Ectodermal cell (in vitro differentiated cells): ENCODE results near the gene DNAH9.

Source experiments
- H3K27ac ChIP-seq: 2 replicates; pipeline ENCODE4 v1.7.0; 2013; ENCODE audit warnings: mild to moderate bottlenecking, low read depth, low read length; ENCODE audit not compliant: insufficient read depth, poor library complexity, severe bottlenecking
- H3K27me3 ChIP-seq: 2 replicates; pipeline ENCODE4 v1.7.0; 2013; ENCODE audit warnings: mild to moderate bottlenecking, low read length; ENCODE audit not compliant: insufficient read depth, control insufficient read depth, poor library complexity, severe bottlenecking
- H3K36me3 ChIP-seq: one replicate; pipeline ENCODE4 v1.7.0; 2013; ENCODE audit warnings: low read length; ENCODE audit not compliant: control insufficient read depth, insufficient read depth
- H3K4me1 ChIP-seq: one replicate; pipeline ENCODE4 v1.7.0; 2013; ENCODE audit warnings: low read length; ENCODE audit not compliant: control insufficient read depth, insufficient read depth
- H3K4me3 ChIP-seq: 2 replicates; pipeline ENCODE4 v1.7.0; 2013; ENCODE audit warnings: low read depth, low read length, control low read depth; ENCODE audit not compliant: insufficient read depth
- H3K9me3 ChIP-seq: 2 replicates; pipeline ENCODE4 v1.7.0; 2013; ENCODE audit warnings: mild to moderate bottlenecking, low read length, moderate library complexity; ENCODE audit not compliant: control insufficient read depth
- WGBS, 2 experiments: methylation state at CpG; one replicate each; pipeline ENCODE4 v1.1.7; 2013; ENCODE audit warnings: missing lambda C conversion rate in 2 of 2; 5-methylcytosine and 5-hydroxymethylcytosine counted together

The DNAH9 gene

DNA sequence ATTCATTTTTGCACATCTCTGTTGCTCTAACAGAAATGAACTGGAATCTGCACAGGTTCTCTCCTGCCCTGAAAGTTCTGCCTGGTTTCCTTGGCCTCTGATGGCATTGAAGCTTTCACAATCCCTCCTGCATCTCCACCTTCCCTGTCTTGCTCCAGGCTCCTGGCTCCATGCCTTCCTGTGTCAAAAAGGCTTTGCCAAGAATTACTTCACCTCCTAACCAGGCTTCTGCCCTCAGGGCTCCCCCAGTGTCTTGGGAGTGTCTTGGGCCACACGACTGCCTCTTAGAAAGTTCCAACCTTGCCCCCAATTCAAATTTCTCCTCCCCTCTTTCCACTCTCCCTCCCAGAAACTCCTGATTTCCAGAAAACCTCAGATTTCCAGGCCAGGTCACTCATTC lies 37.0 kb upstream of the DNAH9 start:
- Histone ChIP-seq H3K36me3 (no peaks in the 10 kb centered on the region), H3K4me1 (peaks cover 8% of the 10 kb centered on the region), H3K9me3 (no peaks in the 10 kb centered on the region), H3K4me3 (no peak overlapping the region), H3K27me3 (no peaks in the 10 kb centered on the region), H3K27ac (no peak overlapping the region)
- 94% methylated on average over 1 of the region's 1 CpG for WGBS, 2 experiments

DNA sequence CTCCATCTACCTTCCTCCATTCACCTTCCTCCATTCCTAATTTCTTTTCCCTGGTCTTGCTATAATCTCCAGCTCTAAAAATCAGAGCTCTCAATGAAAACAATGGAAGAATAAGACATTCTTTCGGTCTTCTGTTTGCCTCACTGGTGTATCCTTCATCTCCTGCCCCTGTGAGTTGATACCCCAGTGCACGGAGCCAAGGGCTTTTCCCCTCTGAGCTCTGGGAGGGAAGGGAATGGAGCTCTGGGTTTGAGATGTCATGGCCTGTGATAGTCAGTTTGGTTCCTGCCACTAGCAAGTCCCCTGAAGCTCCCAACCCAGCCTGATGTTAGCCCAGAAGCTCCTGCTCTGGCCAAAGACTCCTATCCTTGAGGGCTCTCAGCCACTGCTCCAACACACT lies 36.6 kb upstream of the DNAH9 start:
- Histone ChIP-seq H3K27me3 (no peaks in the 10 kb centered on the region), H3K4me1 (peaks cover 8% of the 10 kb centered on the region), H3K9me3 (no peaks in the 10 kb centered on the region), H3K27ac (no peak overlapping the region), H3K36me3 (no peaks in the 10 kb centered on the region), H3K4me3 (no peak overlapping the region)
- WGBS, 2 experiments = 76 to 84% methylated on average over 2 of the region's 2 CpGs

DNA sequence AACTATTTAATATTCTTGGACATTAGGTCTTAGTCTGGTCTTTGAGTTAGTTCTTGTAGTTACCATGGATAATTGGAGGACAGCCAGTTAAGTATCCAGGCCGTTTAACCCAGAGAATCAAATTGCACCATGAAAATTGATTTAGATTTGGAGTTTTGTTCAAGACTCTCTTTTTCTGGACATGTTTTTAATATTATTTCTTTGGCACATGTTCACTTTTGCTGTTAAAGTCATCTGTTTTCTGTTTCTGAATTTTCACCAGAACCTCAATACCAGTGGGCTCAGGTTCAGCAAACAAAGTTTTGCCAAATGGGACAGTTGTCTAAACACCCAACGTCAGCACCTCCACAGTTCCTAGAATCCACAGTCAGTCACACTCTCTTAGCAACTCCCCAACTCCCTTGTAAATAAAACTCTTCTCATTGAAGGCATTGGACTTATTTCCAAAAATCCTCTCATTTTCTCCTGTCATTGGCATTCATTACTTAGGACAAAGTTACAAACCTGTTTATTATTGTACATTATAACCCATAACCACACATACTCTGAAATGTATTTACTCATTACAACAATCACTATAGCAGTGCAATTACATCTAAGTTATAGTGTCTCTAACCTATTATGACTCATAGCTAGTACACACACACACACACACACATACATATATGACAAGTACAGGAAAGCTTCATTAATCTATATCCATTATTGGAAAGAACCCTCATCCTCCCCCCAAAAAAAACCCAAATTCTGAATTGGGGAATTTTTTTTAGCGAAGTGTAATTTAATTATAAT lies 33.5 kb upstream of the DNAH9 start:
- 53 to 62% methylated on average over 2 of the region's 3 CpGs for WGBS, 2 experiments
- Histone ChIP-seq H3K36me3 (no peaks in the 10 kb centered on the region), H3K27ac (no peak overlapping the region), H3K4me3 (no peak overlapping the region), H3K27me3 (no peaks in the 10 kb centered on the region), H3K4me1 (no peaks in the 10 kb centered on the region), H3K9me3 (no peaks in the 10 kb centered on the region)

DNA sequence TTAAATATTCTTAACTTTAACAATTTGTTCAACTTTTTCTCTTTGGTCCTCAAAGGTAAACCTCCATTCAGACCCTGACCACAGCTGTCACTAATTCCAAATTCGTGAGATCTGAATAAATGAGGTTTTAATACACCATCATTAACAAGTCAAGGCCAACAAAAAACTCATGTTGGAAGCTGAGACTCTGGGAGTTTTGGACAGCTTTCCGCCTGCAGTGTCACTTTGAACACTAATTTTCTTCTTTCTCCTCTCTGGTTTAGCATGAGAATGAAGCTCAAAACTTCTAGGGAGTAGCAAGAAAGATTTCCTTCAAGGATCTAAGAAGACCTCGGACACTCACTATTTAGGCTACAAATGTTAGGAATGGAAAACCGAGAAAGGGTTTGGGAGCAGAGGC lies 32.7 kb upstream of the DNAH9 start:
- no peaks in the 10 kb centered on the region for H3K9me3 ChIP-seq
- H3K27me3 ChIP-seq = no peaks in the 10 kb centered on the region
- H3K36me3 ChIP-seq = no peaks in the 10 kb centered on the region
- no peaks in the 10 kb centered on the region for H3K4me1 ChIP-seq
- no peak overlapping the region for H3K4me3 ChIP-seq
- 77 to 79% methylated on average over 4 of the region's 4 CpGs for WGBS, 2 experiments
- no peak overlapping the region for H3K27ac ChIP-seq

DNA sequence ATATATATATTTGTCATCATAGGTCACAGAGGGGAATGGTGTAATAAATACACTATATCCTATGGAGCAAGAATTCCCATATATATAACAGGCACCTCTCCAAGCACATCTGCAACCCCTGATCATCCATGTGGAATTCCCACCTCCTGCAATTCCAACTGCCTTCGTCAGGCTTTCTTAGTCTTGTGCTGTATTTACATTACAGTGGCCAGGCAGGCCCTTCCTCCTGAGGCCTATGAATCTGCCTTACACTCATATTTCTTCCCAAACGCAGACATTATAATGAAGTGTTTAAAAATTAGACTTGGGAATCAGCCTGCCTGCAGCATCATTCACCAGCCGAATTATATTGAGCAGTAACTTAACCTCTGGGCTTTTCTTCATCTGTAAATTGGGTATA lies 19.3 kb upstream of the DNAH9 start:
- no peak overlapping the region for H3K27ac ChIP-seq
- no peak overlapping the region for H3K4me3 ChIP-seq
- H3K9me3 ChIP-seq = no peaks in the 10 kb centered on the region
- 68 to 84% methylated on average over 2 of the region's 3 CpGs for WGBS, 2 experiments
- H3K4me1 ChIP-seq = no peaks in the 10 kb centered on the region
- H3K27me3 ChIP-seq = no peaks in the 10 kb centered on the region
- H3K36me3 ChIP-seq = no peaks in the 10 kb centered on the region

DNA sequence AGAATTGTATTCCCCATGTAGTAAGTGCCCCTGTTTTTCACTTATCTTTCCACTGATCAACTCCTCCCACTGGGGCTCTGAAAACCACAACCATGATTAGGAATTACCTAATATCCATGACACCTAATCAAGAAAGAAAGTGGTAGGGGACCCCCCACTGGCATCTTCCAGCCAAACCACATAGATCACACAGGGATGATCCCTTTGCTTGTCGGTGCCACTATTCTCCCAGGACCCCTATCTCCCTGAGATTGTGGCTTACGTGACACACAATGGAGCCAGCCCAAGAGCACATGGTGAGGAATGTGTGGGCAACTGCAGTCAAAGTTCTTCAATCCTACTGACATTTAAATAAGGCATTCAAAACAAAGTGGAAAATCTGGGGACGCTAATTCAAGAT lies 17.6 kb upstream of the DNAH9 start:
- Histone ChIP-seq H3K4me1 (no peaks in the 10 kb centered on the region), H3K27me3 (no peaks in the 10 kb centered on the region), H3K4me3 (no peak overlapping the region), H3K27ac (no peak overlapping the region), H3K36me3 (no peaks in the 10 kb centered on the region), H3K9me3 (no peaks in the 10 kb centered on the region)
- WGBS, 2 experiments = 87% methylated on average over 3 of the region's 3 CpGs

DNA sequence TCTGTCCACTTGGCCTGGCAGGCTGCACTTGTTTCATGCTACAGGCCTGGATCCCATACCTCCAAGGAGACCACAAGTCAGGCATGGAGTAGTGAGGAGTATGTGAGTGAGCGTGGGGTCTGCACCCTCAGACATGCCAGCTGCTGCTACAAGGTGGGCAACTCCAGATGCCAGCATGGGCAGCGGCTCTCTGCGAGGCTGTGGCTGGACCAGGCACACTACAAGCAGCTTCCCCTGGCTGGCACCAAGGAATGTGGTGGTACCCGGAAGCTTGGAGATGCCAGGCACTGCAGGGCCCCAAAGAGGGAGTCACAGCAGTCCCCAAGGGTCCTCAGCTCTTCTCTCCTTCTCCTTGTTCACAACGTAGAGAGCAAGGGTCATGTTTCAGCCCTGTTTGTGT lies 16.1 kb upstream of the DNAH9 start:
- 93 to 95% methylated on average over 5 of the region's 5 CpGs for WGBS, 2 experiments
- H3K27ac ChIP-seq = no peak overlapping the region
- H3K4me3 ChIP-seq = no peak overlapping the region

DNA sequence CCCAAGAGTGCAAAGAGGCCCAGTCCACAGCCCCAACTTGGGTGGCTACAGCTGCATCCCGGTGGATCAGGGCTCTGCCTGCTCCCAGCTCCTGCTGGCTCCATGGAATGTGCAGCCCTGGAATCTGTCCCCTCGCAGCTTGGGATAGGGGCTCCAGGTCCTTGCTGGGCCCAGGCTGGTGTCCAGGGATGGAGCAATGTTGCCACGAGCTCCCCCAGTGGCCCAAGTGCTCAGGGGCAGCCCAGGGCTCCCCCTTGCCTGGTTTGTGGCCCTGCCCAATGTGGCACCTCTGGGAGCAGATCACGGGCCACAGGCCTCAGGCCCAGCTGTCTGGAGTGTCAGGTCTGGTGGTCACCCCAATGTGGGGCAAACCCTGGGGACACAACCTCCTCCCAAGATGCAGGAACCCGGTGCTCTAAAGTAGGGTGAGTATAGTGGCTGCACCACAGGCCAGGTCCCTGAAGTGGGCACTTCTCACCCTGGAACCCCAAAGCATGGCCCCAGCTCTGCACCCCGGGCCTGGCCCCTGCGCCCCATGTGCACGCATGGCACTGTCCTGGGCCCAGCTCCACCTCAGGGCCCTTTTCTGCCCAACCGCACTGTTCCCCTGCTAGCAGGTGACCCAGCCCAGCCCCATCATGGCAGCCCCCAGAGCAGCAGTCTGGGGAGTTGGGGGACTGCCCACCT lies 14.8 kb upstream of the DNAH9 start:
- WGBS, 2 experiments = 84% methylated on average over 9 of the region's 9 CpGs
- Histone ChIP-seq H3K27ac (no peak overlapping the region), H3K4me1 (no peaks in the 10 kb centered on the region), H3K27me3 (no peaks in the 10 kb centered on the region), H3K9me3 (no peaks in the 10 kb centered on the region), H3K36me3 (no peaks in the 10 kb centered on the region), H3K4me3 (no peak overlapping the region)

More for the DNA sequence above, 16.1 kb upstream of the DNAH9 start:
- Histone ChIP-seq H3K9me3 (no peaks in the 10 kb centered on the region), H3K4me1 (no peaks in the 10 kb centered on the region), H3K27me3 (no peaks in the 10 kb centered on the region), H3K36me3 (no peaks in the 10 kb centered on the region)

DNA sequence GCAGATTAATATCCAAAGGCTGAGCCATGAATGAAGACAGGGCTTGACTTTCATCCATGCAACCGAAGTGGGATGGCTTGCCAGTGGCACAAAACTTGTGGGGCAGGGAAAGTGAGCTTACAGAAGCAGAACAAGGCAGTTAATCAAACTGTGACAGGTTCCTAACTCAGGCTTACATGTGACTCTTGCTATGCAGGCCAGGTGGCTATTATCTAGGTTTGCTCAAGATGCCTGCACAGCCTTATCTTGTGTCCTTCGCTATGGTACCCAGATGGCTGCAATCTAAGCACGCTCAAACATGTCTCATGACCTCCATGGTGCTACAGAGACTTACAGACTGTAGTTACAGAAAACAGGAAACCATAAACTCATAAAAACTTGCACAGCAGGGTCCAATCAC lies 8.6 kb upstream of the DNAH9 start:
- Histone ChIP-seq H3K4me3 (no peak overlapping the region), H3K27ac (no peak overlapping the region), H3K4me1 (no peaks in the 10 kb centered on the region), H3K27me3 (no peaks in the 10 kb centered on the region), H3K36me3 (no peaks in the 10 kb centered on the region), H3K9me3 (no peaks in the 10 kb centered on the region)
- WGBS, 2 experiments = 93 to 94% methylated on average over 3 of the region's 3 CpGs

DNA sequence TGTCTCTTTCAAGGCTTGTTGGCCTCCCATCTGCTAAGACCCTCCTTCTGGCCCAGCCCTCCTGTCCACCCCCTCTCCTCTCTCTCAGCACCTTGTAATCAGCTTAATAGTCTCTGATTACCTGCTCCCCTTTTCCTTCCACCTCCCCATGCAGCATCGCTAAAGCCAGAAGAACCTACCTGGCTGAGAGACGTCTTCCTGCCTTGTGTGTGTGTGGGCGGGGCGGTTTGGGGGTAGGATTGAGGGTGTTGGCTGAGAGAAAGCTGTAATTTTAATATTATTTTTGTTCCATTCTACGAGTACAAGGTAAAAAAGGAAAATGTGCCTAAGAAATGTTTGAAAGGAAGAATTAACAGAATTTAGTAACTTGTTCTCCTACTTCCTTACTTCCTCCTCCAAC lies 3.4 kb downstream of the DNAH9 start:
- no peaks in the 10 kb centered on the region for H3K36me3 ChIP-seq
- peaks cover 5% of the 10 kb centered on the region for H3K4me1 ChIP-seq
- H3K27me3 ChIP-seq = peaks cover 13% of the 10 kb centered on the region
- no peak overlapping the region for H3K27ac ChIP-seq
- WGBS, 2 experiments = 84 to 87% methylated on average over 4 of the region's 5 CpGs
- no peaks in the 10 kb centered on the region for H3K9me3 ChIP-seq
- no peak overlapping the region for H3K4me3 ChIP-seq
